H9 (cell line): ENCODE measurements around the gene ELMOD1. TPM values are rescaled to one million over a fixed set of nuclear protein-coding genes. Genes with fewer than 3 reads are reported as not detected.
A peak's percentile ranks its signal among the peaks of the same experiment; 100 is the strongest.

Source experiments
- DNase-seq: peaks from one replicate; pipeline ENCODE4 v3.0.0-alpha.2; 2017
- H2AFZ ChIP-seq: one replicate; pipeline ENCODE4 v1.6.1; 2013; ENCODE audit warnings: mild to moderate bottlenecking, low read length, control low read depth, moderate library complexity
- H2AK5ac ChIP-seq: 2 replicates; pipeline ENCODE4 v1.6.1; 2013; ENCODE audit warnings: low read length, control low read depth, mixed read lengths; ENCODE audit not compliant: insufficient read length
- H2BK120ac ChIP-seq: one replicate; pipeline ENCODE4 v1.6.1; 2013; ENCODE audit warnings: low read depth, mild to moderate bottlenecking, low read length, control low read depth, inconsistent platforms; ENCODE audit not compliant: poor library complexity, severe bottlenecking
- H2BK12ac ChIP-seq: 2 replicates; pipeline ENCODE4 v1.6.1; 2013; ENCODE audit warnings: low read length, control low read depth, mixed read lengths, low read depth; ENCODE audit not compliant: insufficient read length
- H2BK15ac ChIP-seq: 2 replicates; pipeline ENCODE4 v1.6.1; 2013; ENCODE audit warnings: low read depth, low read length, control low read depth
- H2BK20ac ChIP-seq: one replicate; pipeline ENCODE4 v1.6.1; 2013; ENCODE audit warnings: low read depth, mild to moderate bottlenecking, low read length, control low read depth, inconsistent platforms; ENCODE audit not compliant: poor library complexity, severe bottlenecking
- H2BK5ac ChIP-seq: 2 replicates; pipeline ENCODE4 v1.6.1; 2013; ENCODE audit warnings: low read length, control low read depth, mixed read lengths; ENCODE audit not compliant: insufficient read length
- H3K14ac ChIP-seq: 2 replicates; pipeline ENCODE4 v1.6.1; 2013; ENCODE audit warnings: low read length, control low read depth; ENCODE audit not compliant: insufficient read depth
- H3K18ac ChIP-seq: 2 replicates; pipeline ENCODE4 v1.6.1; 2013; ENCODE audit warnings: low read depth, mild to moderate bottlenecking, mixed read lengths, low read length, control low read depth; ENCODE audit not compliant: insufficient read length
- H3K23ac ChIP-seq: 2 replicates; pipeline ENCODE4 v1.6.1; 2013; ENCODE audit warnings: low read length, control low read depth, mixed read lengths, low read depth; ENCODE audit not compliant: insufficient read length
- H3K23me2 ChIP-seq: 2 replicates; pipeline ENCODE4 v1.6.1; 2013; ENCODE audit warnings: low read depth, mild to moderate bottlenecking, mixed read lengths, low read length, control low read depth; ENCODE audit not compliant: insufficient read length, poor library complexity, severe bottlenecking
- H3K27ac ChIP-seq: 2 replicates; pipeline ENCODE4 v1.5.1; 2013; ENCODE audit warnings: low read length, control low read depth, mixed read lengths, low read depth; ENCODE audit not compliant: insufficient read length
- H3K27me3 ChIP-seq: 2 replicates; pipeline ENCODE4 v1.6.1; 2013; ENCODE audit warnings: low read length, control low read depth, inconsistent platforms; ENCODE audit not compliant: insufficient read depth
- H3K4ac ChIP-seq: 2 replicates; pipeline ENCODE4 v1.6.1; 2013; ENCODE audit warnings: low read depth, mild to moderate bottlenecking, control low read depth, inconsistent platforms, low read length, moderate library complexity
- H3K4me1 ChIP-seq: 2 replicates; pipeline ENCODE4 v1.6.1; 2013; ENCODE audit warnings: low read length, control low read depth, inconsistent platforms; ENCODE audit not compliant: insufficient read depth
- H3K4me2 ChIP-seq: 2 replicates; pipeline ENCODE4 v1.6.1; 2013; ENCODE audit warnings: low read length, control low read depth, mixed read lengths; ENCODE audit not compliant: insufficient read length, insufficient read depth
- H3K56ac ChIP-seq: 2 replicates; pipeline ENCODE4 v1.6.1; 2013; ENCODE audit warnings: low read depth, mild to moderate bottlenecking, mixed read lengths, low read length, control low read depth; ENCODE audit not compliant: insufficient read length
- H3K79me1 ChIP-seq: 2 replicates; pipeline ENCODE4 v1.6.1; 2013; ENCODE audit warnings: low read depth, mild to moderate bottlenecking, moderate library complexity, low read length, control low read depth, inconsistent platforms; ENCODE audit not compliant: insufficient read depth, poor library complexity, severe bottlenecking
- H3K79me2 ChIP-seq: 2 replicates; pipeline ENCODE4 v1.6.1; 2013; ENCODE audit warnings: low read length, control low read depth, inconsistent platforms; ENCODE audit not compliant: insufficient read depth
- H3K9ac ChIP-seq: 2 replicates; pipeline ENCODE4 v1.6.1; 2013; ENCODE audit warnings: low read length, control low read depth, mixed read lengths; ENCODE audit not compliant: insufficient read length; ENCODE audit errors: extremely low read depth
- H3K9me3 ChIP-seq: one replicate; pipeline ENCODE4 v1.6.1; 2013; ENCODE audit warnings: low read depth, low read length, inconsistent platforms; ENCODE audit not compliant: control insufficient read depth
- H3T11ph ChIP-seq: one replicate; pipeline ENCODE4 v1.6.1; 2013; ENCODE audit warnings: mild to moderate bottlenecking, low read length, control low read depth, inconsistent platforms
- H4K20me1 ChIP-seq: one replicate; pipeline ENCODE4 v1.6.1; 2013; ENCODE audit not compliant: control insufficient read depth, insufficient read length, insufficient read depth
- H4K5ac ChIP-seq: 2 replicates; pipeline ENCODE4 v1.6.1; 2013; ENCODE audit warnings: low read depth, mild to moderate bottlenecking, mixed read lengths, low read length, control low read depth; ENCODE audit not compliant: insufficient read length
- H4K8ac ChIP-seq: replicated peaks from 2 replicates; pipeline ENCODE4 v1.6.1; 2013; ENCODE audit warnings: low read length, control low read depth, mixed read lengths, low read depth; ENCODE audit not compliant: insufficient read length
- H4K91ac ChIP-seq: 2 replicates; pipeline ENCODE4 v1.6.1; 2013; ENCODE audit warnings: low read depth, mild to moderate bottlenecking, moderate library complexity, mixed read lengths, low read length, control low read depth; ENCODE audit not compliant: insufficient read length
- H3K27ac Mint-ChIP-seq, 3 experiments: 2 replicates in 2 of 3; 3 replicates in 1 of 3; pipeline ENCODE4 v1.8.0; 2020 to 2021; ENCODE audit warnings: mixed read lengths in 3 of 3, mild to moderate bottlenecking in 1 of 3, moderate library complexity in 1 of 3
- H3K27me3 Mint-ChIP-seq: 2 replicates; pipeline ENCODE4 v1.8.0; 2021; ENCODE audit warnings: low read depth, mild to moderate bottlenecking, moderate library complexity, mixed read lengths
- H3K36me3 Mint-ChIP-seq, 3 experiments: 2 replicates in 2 of 3; 3 replicates in 1 of 3; pipeline ENCODE4 v1.8.0; 2020 to 2021; ENCODE audit warnings: low read depth in 3 of 3, mixed read lengths in 3 of 3; ENCODE audit not compliant: insufficient read depth in 1 of 3
- H3K4me1 Mint-ChIP-seq, 2 experiments: 2 replicates each; pipeline ENCODE4 v1.8.0; 2020; ENCODE audit warnings: mixed read lengths in 2 of 2
- H3K4me3 Mint-ChIP-seq, 2 experiments: 2 replicates in 1 of 2; 3 replicates in 1 of 2; pipeline ENCODE4 v1.8.0; 2020 to 2021; ENCODE audit warnings: mild to moderate bottlenecking in 2 of 2, mixed read lengths in 2 of 2, moderate library complexity in 1 of 2
- H3K9me3 Mint-ChIP-seq, 2 experiments: 2 replicates in 1 of 2; 3 replicates in 1 of 2; pipeline ENCODE4 v1.8.0; 2020; ENCODE audit warnings: mild to moderate bottlenecking in 2 of 2, mixed read lengths in 2 of 2, moderate library complexity in 1 of 2
- CTCF ChIP-seq: fragments of 200-600 bp; sonication (generic); conservative IDR thresholded peaks from 3 replicates; pipeline ENCODE4 v1.8.0; 2021; ENCODE audit warnings: antibody characterized with exemption, mild to moderate bottlenecking
- WGBS: extraction: QIAGEN DNeasy Blood & Tissue Kit; methylation state at CpG from one replicate; pipeline ENCODE4 v1.1.7; 2013; ENCODE audit warnings: missing lambda C conversion rate, low lambda C conversion rate, mixed read lengths; ENCODE audit not compliant: insufficient read length; ENCODE audit errors: extremely low coverage; 5-methylcytosine and 5-hydroxymethylcytosine counted together
- total RNA-seq: library from RNA; stranded (reverse); gene quantifications from 2 replicates; pipeline ENCODE4 v1.2.1, GENCODE V29; 2021

ELMOD1 gene
- total RNA-seq, 1 experiment from 2014 or later, result 0.61 TPM

- H3T11ph ChIP-seq, result no peak overlapping the region
- no peak overlapping the region for H3K56ac ChIP-seq
- peak overlapping the region; percentile 81 for H3K4me2 ChIP-seq
- H3K79me1 ChIP-seq, result no peaks in the 10 kb centered on the region
- H4K91ac ChIP-seq, result no peak overlapping the region
- H2BK20ac ChIP-seq, result no peak overlapping the region
- no peak for DNase-seq
- no CpG with 5 or more reads among the region's 6 CpGs for WGBS
- H3K9me3 Mint-ChIP-seq, result no peaks in the 10 kb centered on the region
- no peak overlapping the region for H3K4ac ChIP-seq
- H3K27ac ChIP-seq, result no peak overlapping the region
- no peak overlapping the region for H2BK5ac ChIP-seq
- no peak overlapping the region for H4K5ac ChIP-seq
- no peak overlapping the region for H3K18ac ChIP-seq
- H3K27ac Mint-ChIP-seq, result peak overlapping the region; percentile 54 to 99 (median 95); a peak in 4 of 7 replicates
- peaks cover 0 to 3% (median 0%) of the 10 kb centered on the region in 3 experiments; a peak in 1 of 7 replicates for H3K36me3 Mint-ChIP-seq
- H3K4me3 Mint-ChIP-seq, result peak overlapping the region; percentile 94 to 97
- no peak overlapping the region for H4K8ac ChIP-seq
- H3K9ac ChIP-seq, result peak overlapping the region; percentile 69
- no peak overlapping the region for H2AK5ac ChIP-seq
- no peak overlapping the region for H3K23ac ChIP-seq
- peaks cover 6% of the 10 kb centered on the region for H3K23me2 ChIP-seq
- H4K20me1 ChIP-seq, result no peaks in the 10 kb centered on the region
- no peak overlapping the region for H3K14ac ChIP-seq
- no peak overlapping the region for H2AFZ ChIP-seq
- no peak overlapping the region for H2BK12ac ChIP-seq
- H2BK120ac ChIP-seq, result no peak overlapping the region
- H3K4me1 ChIP-seq, result peaks cover 2% of the 10 kb centered on the region; the same call in 1 of the 2 replicates
- H3K27me3 ChIP-seq, result no peaks in the 10 kb centered on the region
- no peak for TF ChIP-seq CTCF
- H2BK15ac ChIP-seq, result no peak overlapping the region
- H3K27me3 Mint-ChIP-seq, result no peaks in the 10 kb centered on the region; the same call in 1 of the 2 replicates
- peaks cover 18 to 22% of the 10 kb centered on the region in 2 experiments for H3K4me1 Mint-ChIP-seq
- H3K9me3 ChIP-seq, result no peaks in the 10 kb centered on the region
- no peaks in the 10 kb centered on the region; the same call in 1 of the 2 replicates for H3K79me2 ChIP-seq
These were observed 26.1 kb upstream of the ELMOD1 start for GRCh38 chr11:107564877-107565218.
